CD14-positive monocyte (primary cell): ENCODE results near the gene TRUB2. TPM values are rescaled to one million over a fixed set of nuclear protein-coding genes. Genes with fewer than 3 reads are reported as not detected.
A peak's percentile ranks its signal among the peaks of the same experiment; 100 is the strongest.

ENCODE experiments used
- DNase-seq, 3 donors: peaks; one replicate each; pipeline ENCODE4 v3.0.0-alpha.2; 2011 to 2022
- H2AFZ ChIP-seq: 2 replicates; pipeline ENCODE4 v1.6.0; 2012; ENCODE audit warnings: mild to moderate bottlenecking, low read depth, low read length, inconsistent platforms; ENCODE audit not compliant: insufficient read depth, poor library complexity, severe bottlenecking
- H3K27ac ChIP-seq, 2 donors: 1 replicate in 1 of 2; 2 replicates in 1 of 2; pipeline ENCODE4 v1.5.1; 2012 to 2013; ENCODE audit warnings: low read length in 2 of 2, control low read depth in 1 of 2, inconsistent platforms in 1 of 2, low read depth in 1 of 2, mild to moderate bottlenecking in 1 of 2
- H3K27me3 ChIP-seq, 2 donors: one replicate each; pipeline versions ENCODE4 v1.6.0 to v1.6.1; 2011 to 2013; ENCODE audit warnings: low read length in 2 of 2; ENCODE audit not compliant: control insufficient read depth in 2 of 2, insufficient read depth in 2 of 2
- H3K36me3 ChIP-seq, 2 donors: replicated peaks in 1 of 2; 1 replicate in 1 of 2; 2 replicates in 1 of 2; pipeline versions ENCODE4 v1.5.1 to v1.6.1; 2012 to 2013; ENCODE audit warnings: low read length in 2 of 2, control low read depth in 1 of 2, inconsistent platforms in 1 of 2, mild to moderate bottlenecking in 1 of 2; ENCODE audit not compliant: insufficient read depth in 2 of 2, control insufficient read depth in 1 of 2
- H3K4me1 ChIP-seq, 2 donors: 1 replicate in 1 of 2; 2 replicates in 1 of 2; pipeline versions ENCODE4 v1.5.1 to v1.6.1; 2012 to 2013; ENCODE audit warnings: low read length in 2 of 2, control low read depth in 1 of 2, inconsistent platforms in 1 of 2, mild to moderate bottlenecking in 1 of 2, moderate library complexity in 1 of 2; ENCODE audit not compliant: insufficient read depth in 2 of 2, control insufficient read depth in 1 of 2
- H3K4me2 ChIP-seq: replicated peaks from 2 replicates; pipeline ENCODE3; 2012; ENCODE audit warnings: low read length, moderate library complexity, mild to moderate bottlenecking; ENCODE audit not compliant: poor library complexity, severe bottlenecking; ENCODE audit errors: extremely low read depth
- H3K4me3 ChIP-seq, 3 experiments: fragments of 200-600 bp in 1 of 3; sonication (generic) in 1 of 3; replicated peaks in 1 of 3; 1 replicate in 2 of 3; 2 replicates in 1 of 3; pipeline ENCODE4 v1.5.1; 2011 to 2013; ENCODE audit warnings: low read length in 3 of 3, mild to moderate bottlenecking in 3 of 3, control low read depth in 2 of 3, low read depth in 2 of 3, inconsistent platforms in 1 of 3, moderate library complexity in 1 of 3
- H3K79me2 ChIP-seq: 2 replicates; pipeline ENCODE4 v1.6.0; 2012; ENCODE audit warnings: mild to moderate bottlenecking, control low read depth, inconsistent platforms, low read length, moderate library complexity; ENCODE audit not compliant: insufficient read depth
- H3K9ac ChIP-seq: 2 replicates; pipeline ENCODE4 v1.6.0; 2017; ENCODE audit warnings: low read length, mild to moderate bottlenecking; ENCODE audit not compliant: insufficient read depth, poor library complexity, severe bottlenecking
- H3K9me3 ChIP-seq, 2 donors: replicated peaks in 1 of 2; 1 replicate in 1 of 2; 2 replicates in 1 of 2; pipeline versions ENCODE4 v1.5.1 to v1.6.1; 2012 to 2013; ENCODE audit warnings: low read length in 2 of 2, control low read depth in 1 of 2; ENCODE audit not compliant: control insufficient read depth in 1 of 2, insufficient read depth in 1 of 2
- H4K20me1 ChIP-seq: 2 replicates; pipeline ENCODE4 v1.6.0; 2012; ENCODE audit warnings: mild to moderate bottlenecking, low read length, control low read depth, moderate library complexity; ENCODE audit not compliant: insufficient read depth
- H3K27ac Mint-ChIP-seq, 7 donors: one replicate each; pipeline ENCODE4 v1.8.0; 2020; ENCODE audit warnings: mild to moderate bottlenecking in 7 of 7, mixed read lengths in 7 of 7, moderate library complexity in 6 of 7, inconsistent platforms in 2 of 7
- H3K27me3 Mint-ChIP-seq, 3 donors: one replicate each; pipeline ENCODE4 v1.8.0; 2021 to 2022; ENCODE audit warnings: low read depth in 3 of 3, mild to moderate bottlenecking in 3 of 3, mixed read lengths in 3 of 3, moderate library complexity in 3 of 3, inconsistent platforms in 1 of 3
- H3K36me3 Mint-ChIP-seq, 2 donors: one replicate each; pipeline ENCODE4 v1.8.0; 2020; ENCODE audit warnings: mixed read lengths in 2 of 2, inconsistent platforms in 1 of 2, mild to moderate bottlenecking in 1 of 2
- H3K4me1 Mint-ChIP-seq: one replicate; pipeline ENCODE4 v1.8.0; 2020; ENCODE audit warnings: mild to moderate bottlenecking, mixed read lengths
- H3K4me3 Mint-ChIP-seq, 2 donors: one replicate each; pipeline ENCODE4 v1.8.0; 2020; ENCODE audit warnings: mild to moderate bottlenecking in 2 of 2, mixed read lengths in 2 of 2, moderate library complexity in 1 of 2
- H3K9me3 Mint-ChIP-seq, 7 donors: one replicate each; pipeline ENCODE4 v1.8.0; 2020 to 2022; ENCODE audit warnings: mixed read lengths in 7 of 7, mild to moderate bottlenecking in 6 of 7, moderate library complexity in 6 of 7, inconsistent platforms in 2 of 7
- CTCF ChIP-seq: fragments of 200-600 bp; IDR thresholded peaks from one replicate; pipeline ENCODE4 v1.8.0; 2022; ENCODE audit warnings: antibody characterized with exemption, mild to moderate bottlenecking
- WGBS: methylation state at CpG from one replicate; pipeline ENCODE4 v1.1.5; 2013; ENCODE audit warnings: missing lambda C conversion rate; ENCODE audit not compliant: insufficient coverage; 5-methylcytosine and 5-hydroxymethylcytosine counted together
- intact Hi-C, 2 donors: fragments of 100-400 bp; cut with micrococcal nuclease; formaldehyde crosslinking; loops; one replicate each; pipeline versions ENCODE4 v1.15.0 to v1.15.1; 2023
- polyA plus RNA-seq, 3 donors: library from polyadenylated mRNA; depleted of rRNA in 1 of 3; unstranded in 2 of 3; stranded (reverse) in 1 of 3; fragments of 300-500 nt in 2 of 3; fragments of >200 nt in 1 of 3; fragmentation: Illumina TruSeq in 2 of 3; gene quantifications; 1 replicate in 2 of 3; 2 replicates in 1 of 3; pipeline ENCODE4 v1.2.3, GENCODE V29; 2012 to 2021

The TRUB2 gene
- polyA plus RNA-seq, 3 donors, result 5.9 to 17.0 (median 13.5) TPM

DNA sequence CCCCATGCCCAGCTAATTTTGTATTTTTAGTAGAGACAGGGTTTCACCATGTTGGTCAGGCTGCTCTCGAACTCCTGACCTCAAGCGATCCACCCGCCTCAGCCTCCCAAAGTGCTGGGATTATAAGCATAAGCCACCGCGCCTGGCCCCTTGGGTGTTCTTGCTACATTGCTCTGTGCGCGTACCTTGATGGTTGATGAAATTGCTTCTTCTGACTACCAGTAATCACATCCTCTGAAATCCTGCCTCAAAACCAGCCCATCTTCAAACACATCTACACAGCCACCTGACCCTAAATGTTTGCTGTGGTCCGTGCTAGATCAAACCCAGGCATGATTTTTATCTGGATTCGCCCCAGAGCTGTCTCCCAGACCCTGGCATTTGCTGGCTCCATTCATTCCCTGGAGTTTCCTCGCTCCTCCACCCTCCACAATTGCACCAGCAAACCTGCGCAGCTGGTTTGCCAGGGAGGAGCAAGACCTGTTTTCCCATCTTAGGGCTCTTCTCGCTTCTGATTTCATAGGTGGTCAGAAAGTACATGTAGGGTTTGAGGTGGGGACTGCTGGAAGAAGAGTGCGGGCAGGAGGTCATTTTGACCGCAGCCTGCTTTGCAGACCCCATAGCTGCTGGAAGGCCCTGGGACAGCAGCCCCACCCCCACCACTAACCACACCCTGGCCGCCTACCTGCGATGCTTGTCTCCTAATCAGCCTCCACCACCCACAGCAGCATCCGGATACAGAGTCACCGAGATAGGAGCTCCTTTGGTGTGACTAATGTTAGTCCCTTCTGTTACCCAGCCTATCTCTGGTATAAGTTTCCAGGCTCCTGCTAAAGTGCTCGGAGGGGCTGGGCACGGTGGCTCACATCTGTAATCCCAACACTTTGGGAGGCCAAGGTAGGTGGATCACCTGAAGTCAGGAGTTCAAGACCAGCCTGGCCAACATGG is 23.4 kb downstream of the TRUB2 start:
- H3K36me3 ChIP-seq, result no peaks in the 10 kb centered on the region
- peak overlapping the region in 1 of 7 donors; percentile 36 for H3K27ac Mint-ChIP-seq
- H3K27ac ChIP-seq, result no peak overlapping the region
- H3K9ac ChIP-seq, result no peak overlapping the region
- WGBS, result 99% methylated on average over 8 of the region's 20 CpGs
- H3K27me3 ChIP-seq, result no peaks in the 10 kb centered on the region
- H3K4me3 ChIP-seq, result no peak overlapping the region
- H3K4me1 Mint-ChIP-seq, result no peaks in the 10 kb centered on the region
- H3K36me3 Mint-ChIP-seq, result no peaks in the 10 kb centered on the region
- peaks cover 0 to 4% (median 0%) of the 10 kb centered on the region in 3 donors for H3K27me3 Mint-ChIP-seq
- intact Hi-C loops, result loop anchor here in 1 of 2 donors (10.0 kb wide), 1 partner anchor 116 kb away; no protein-coding TSS in a partner anchor
- H4K20me1 ChIP-seq, result no peaks in the 10 kb centered on the region
- no peaks in the 10 kb centered on the region for H3K79me2 ChIP-seq
- no peak for TF ChIP-seq CTCF
- no peaks in the 10 kb centered on the region for H3K9me3 Mint-ChIP-seq
- no peak overlapping the region for H3K4me3 Mint-ChIP-seq
- H2AFZ ChIP-seq, result no peak overlapping the region
- H3K4me1 ChIP-seq, result no peaks in the 10 kb centered on the region
- H3K9me3 ChIP-seq, result no peaks in the 10 kb centered on the region
- no peak overlapping the region for H3K4me2 ChIP-seq
- no peak for DNase-seq

DNA sequence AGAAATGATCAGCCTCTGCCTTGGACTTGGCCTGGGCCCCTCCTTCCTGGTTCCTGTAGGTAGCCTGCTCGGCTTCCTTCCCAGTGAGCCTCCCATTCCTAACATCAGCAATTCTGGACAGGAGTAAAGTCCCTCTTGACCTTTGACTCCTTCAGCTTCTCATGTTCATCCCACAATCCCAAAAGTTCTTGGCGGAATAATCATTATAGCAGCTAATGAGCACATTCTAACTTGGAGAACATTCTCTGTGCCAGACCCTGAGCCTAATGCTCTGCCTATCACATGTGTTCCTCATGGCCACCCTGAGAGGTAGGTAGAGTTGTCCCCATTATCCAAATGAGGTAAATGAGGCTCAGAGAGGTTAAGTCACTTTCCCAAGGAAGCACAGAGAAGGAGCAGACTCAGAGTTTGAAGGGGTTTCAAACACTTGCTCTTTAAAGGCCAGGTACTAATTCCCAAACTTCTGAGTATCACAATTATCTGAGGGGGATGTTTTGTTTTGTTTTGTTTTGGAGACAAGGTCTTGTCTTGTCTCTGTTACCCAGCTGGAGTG is 24.9 kb downstream of the TRUB2 start:
- Histone ChIP-seq H3K27ac (no peak overlapping the region), H3K9ac (no peak overlapping the region), H3K9me3 (no peaks in the 10 kb centered on the region), H3K4me1 (no peaks in the 10 kb centered on the region), H3K4me3 (no peak overlapping the region), H2AFZ (no peak overlapping the region), H3K4me2 (no peak overlapping the region), H3K27me3 (no peaks in the 10 kb centered on the region), H3K36me3 (no peaks in the 10 kb centered on the region), H4K20me1 (no peaks in the 10 kb centered on the region), H3K79me2 (no peaks in the 10 kb centered on the region)
- Mint-ChIP-seq H3K27ac (peak overlapping the region in 1 of 7 donors; percentile 50), H3K9me3 (no peaks in the 10 kb centered on the region), H3K4me1 (no peaks in the 10 kb centered on the region), H3K4me3 (no peak overlapping the region), H3K36me3 (no peaks in the 10 kb centered on the region), H3K27me3 (peaks cover 0 to 4% (median 0%) of the 10 kb centered on the region in 3 donors)
- intact Hi-C loops, result loop anchor here in 1 of 2 donors (10.0 kb wide), 1 partner anchor 118 kb away; no protein-coding TSS in a partner anchor
- no peak for DNase-seq
- no CpG with 5 or more reads among the region's 2 CpGs for WGBS
- TF ChIP-seq CTCF, result no peak
